A549 (cell line): ENCODE results near the gene PRKN.

Experiments used
- ATOH8 ChIP-seq: fragments of 250-450 bp; sonication (Bioruptor Pico); IDR thresholded peaks from 2 replicates; pipeline ENCODE4 v1.5.0; 2020; ENCODE audit warnings: low read depth, mild to moderate bottlenecking, moderate library complexity
- CBX8 ChIP-seq: fragments of 200-600 bp; sonication (generic); IDR thresholded peaks from 2 replicates; pipeline ENCODE4 v1.6.1; 2016
- CEBPB ChIP-seq, 2 experiments: fragments of >200 bp in 1 of 2; sonication (Bioruptor Twin) in 1 of 2; formaldehyde crosslinking in 1 of 2; IDR thresholded peaks; 2 replicates each; pipeline ENCODE4 v1.6.1; 2012 to 2016
- CTCF ChIP-seq: fragments of >200 bp; sonication (Bioruptor Twin); formaldehyde crosslinking; IDR thresholded peaks from 3 replicates; pipeline ENCODE4 v1.5.1; 2016
- EP300 ChIP-seq, 2 experiments: fragments of >200 bp; sonication (Bioruptor Twin); formaldehyde crosslinking; IDR thresholded peaks; 2 replicates in 1 of 2; 3 replicates in 1 of 2; pipeline ENCODE4 v1.6.1; 2016 to 2017
- HDAC2 ChIP-seq: fragments of 200-600 bp; sonication (generic); IDR thresholded peaks from 2 replicates; pipeline ENCODE4 v1.6.1; 2016
- HOXB13 ChIP-seq: fragments of 250-450 bp; sonication (Bioruptor Pico); IDR thresholded peaks from 2 replicates; pipeline ENCODE4 v1.5.0; 2020; ENCODE audit warnings: low read depth, mild to moderate bottlenecking, moderate library complexity
- KDM1A ChIP-seq: fragments of 200-600 bp; sonication (generic); IDR thresholded peaks from 2 replicates; pipeline ENCODE4 v1.6.1; 2016; ENCODE audit warnings: low read depth, mild to moderate bottlenecking
- KDM5A ChIP-seq: fragments of 200-600 bp; sonication (generic); IDR thresholded peaks from 2 replicates; pipeline ENCODE4 v1.6.1; 2016; ENCODE audit warnings: antibody characterized with exemption, mild to moderate bottlenecking
- MYC ChIP-seq: IDR thresholded peaks from 2 replicates; pipeline ENCODE4 v1.6.1; 2012; ENCODE audit warnings: mild to moderate bottlenecking, inconsistent platforms, low read length, improper control_type of control experiment, borderline replicate concordance
- POLR2A ChIP-seq: IDR thresholded peaks from 2 replicates; pipeline ENCODE4 v1.6.1; 2012; ENCODE audit warnings: mild to moderate bottlenecking, low read length
- RAD21 ChIP-seq, 2 experiments: fragments of >200 bp in 1 of 2; sonication (Bioruptor Twin) in 1 of 2; formaldehyde crosslinking in 1 of 2; IDR thresholded peaks in 1 of 2; conservative IDR thresholded peaks in 1 of 2; 2 replicates in 1 of 2; 3 replicates in 1 of 2; pipeline ENCODE4 v1.6.1; 2012 to 2018; ENCODE audit warnings: inconsistent platforms in 1 of 2
- REST ChIP-seq: fragments of 200-600 bp; sonication (generic); IDR thresholded peaks from 2 replicates; pipeline ENCODE4 v1.6.1; 2016; ENCODE audit warnings: antibody characterized with exemption, mild to moderate bottlenecking, moderate library complexity
- RFX5 ChIP-seq: fragments of 450-650 bp; IDR thresholded peaks from 2 replicates; pipeline ENCODE4 v1.7.1; 2014; ENCODE audit warnings: antibody characterized with exemption, mild to moderate bottlenecking, moderate library complexity

GRCh38 chr6:162488444-162488843, 239.1 kb downstream of the PRKN start:
- TF ChIP-seq CEBPB (IDR thresholded peaks at IDR 0.05) (no peak), CTCF (no peak), ATOH8 (CRISPR knock-in tag) (no peak), KDM1A (no peak), KDM5A (no peak), RFX5 (no peak), MYC (no peak), CBX8 (no peak), RAD21 (conservative IDR thresholded peaks at IDR 0.05 in 1 of 2, IDR thresholded peaks at IDR 0.05 in 1 of 2) (no peak), HOXB13 (no peak), REST (no peak), POLR2A (no peak), HDAC2 (no peak), EP300 (IDR thresholded peaks at IDR 0.05) (no peak)
